MV-4-11 (cell line): ENCODE measurements around the gene CANT1.
A peak's percentile ranks its signal among the peaks of the same experiment; 100 is the strongest.
"Not testable (repeated sequence)": the region's sequence is repeated elsewhere in the genome, so short reads cannot be mapped to it uniquely, and the experiment has no call there.

Source experiments
- DNase-seq: peaks from one replicate; lab custom pipeline; 2025; lab: John Stamatoyannopoulos, UW

The CANT1 gene

GRCh38 chr17:79027274-79027924 lies 17.8 kb upstream of the CANT1 start:
- DNase-seq: no peak

GRCh38 chr17:79026376-79027273 lies 17.1 kb upstream of the CANT1 start:
- no peak for DNase-seq

- no peak for DNase-seq
Observed at GRCh38 chr17:79024901-79025737, 15.6 kb upstream of the CANT1 start.

- DNase-seq: no peak
Observed at GRCh38 chr17:79023886-79024771, 14.6 kb upstream of the CANT1 start, which contains the start of gene C1QTNF1. Gene C1QTNF1 (plus strand): TSS chr17:79024169. CDS start chr17:79043969, 19,800 bp downstream.

- no peak for DNase-seq
Observed at GRCh38 chr17:79023180-79023705, 13.7 kb upstream of the CANT1 start.

GRCh38 chr17:79022507-79022991 lies 13.0 kb upstream of the CANT1 start:
- no peak for DNase-seq

GRCh38 chr17:79021929-79022328 lies 12.4 kb upstream of the CANT1 start:
- not testable (repeated sequence) for DNase-seq

- no peak for DNase-seq
Observed at GRCh38 chr17:79020631-79021301, 11.2 kb upstream of the CANT1 start.

- DNase-seq: peak; percentile 53
Observed at GRCh38 chr17:79019632-79020584, 10.3 kb upstream of the CANT1 start.

- DNase-seq: no peak
Observed at GRCh38 chr17:79019261-79019631, 9.7 kb upstream of the CANT1 start.

GRCh38 chr17:79018370-79018695 lies 8.8 kb upstream of the CANT1 start:
- DNase-seq: no peak

GRCh38 chr17:79017546-79018369 lies 8.2 kb upstream of the CANT1 start:
- no peak for DNase-seq

GRCh38 chr17:79014158-79014758 lies 4.7 kb upstream of the CANT1 start:
- DNase-seq: no peak

- DNase-seq: no peak
Observed at GRCh38 chr17:79012563-79013134, 3.1 kb upstream of the CANT1 start.

GRCh38 chr17:79011451-79012147 lies 2.0 kb upstream of the CANT1 start:
- DNase-seq: no peak

GRCh38 chr17:79010304-79010646 lies 711 bp upstream of the CANT1 start:
- no peak for DNase-seq
